ENCODE measurements around the gene HSPA14. TPM values are rescaled to one million over a fixed set of nuclear protein-coding genes. Genes with fewer than 3 reads are reported as not detected.

Gene HSPA14
- total RNA-seq, 1 experiment from 2014 or later = 41.0 TPM

- Histone ChIP-seq H4K5ac (ENCODE audit: insufficient read length, low read depth, low read length) (no peak overlapping the region), H3K14ac (ENCODE audit: insufficient read depth, low read length) (no peak overlapping the region), H3K56ac (ENCODE audit: insufficient read length, low read depth, low read length) (no peak overlapping the region), H3K27me3 (ENCODE audit: insufficient read depth, low read length) (no peaks in the 10 kb centered on the region), H3K4me1 (ENCODE audit: insufficient read depth, low read length) (no peaks in the 10 kb centered on the region), H2BK15ac (ENCODE audit: low read depth, low read length) (no peak overlapping the region), H4K91ac (ENCODE audit: insufficient read length, low read depth, low read length) (no peak overlapping the region), H3K23me2 (ENCODE audit: insufficient read length, low read depth, low read length, poor library complexity, severe bottlenecking) (no peaks in the 10 kb centered on the region), H3K79me1 (ENCODE audit: insufficient read depth, low read depth, low read length, poor library complexity, severe bottlenecking) (no peaks in the 10 kb centered on the region), H4K20me1 (ENCODE audit: control insufficient read depth, insufficient read depth, insufficient read length) (no peaks in the 10 kb centered on the region), H3K18ac (ENCODE audit: insufficient read length, low read depth, low read length) (no peak overlapping the region), H3K9me3 (ENCODE audit: control insufficient read depth, low read depth, low read length) (no peaks in the 10 kb centered on the region), H4K8ac (replicated peaks; ENCODE audit: insufficient read length, low read depth, low read length) (no peak overlapping the region), H2BK20ac (ENCODE audit: low read depth, low read length, poor library complexity, severe bottlenecking) (no peak overlapping the region), H3K27ac (ENCODE audit: insufficient read length, low read depth, low read length) (no peak overlapping the region), H3K23ac (ENCODE audit: insufficient read length, low read depth, low read length) (no peak overlapping the region), H3K4me2 (ENCODE audit: insufficient read depth, insufficient read length, low read length) (no peak overlapping the region), H2AFZ (ENCODE audit: low read length) (no peak overlapping the region), H3T11ph (ENCODE audit: low read length) (no peak overlapping the region), H2BK120ac (ENCODE audit: low read depth, low read length, poor library complexity, severe bottlenecking) (no peak overlapping the region), H3K79me2 (ENCODE audit: insufficient read depth, low read length) (no peaks in the 10 kb centered on the region), H2BK5ac (ENCODE audit: insufficient read length, low read length) (no peak overlapping the region), H3K9ac (ENCODE audit: extremely low read depth, insufficient read length, low read length) (no peak overlapping the region), H2AK5ac (ENCODE audit: insufficient read length, low read length) (no peak overlapping the region), H3K4ac (ENCODE audit: low read depth, low read length) (no peak overlapping the region), H2BK12ac (ENCODE audit: insufficient read length, low read depth, low read length) (no peak overlapping the region)
- Mint-ChIP-seq H3K27me3 (ENCODE audit: low read depth) (no peaks in the 10 kb centered on the region; the same call in 1 of the 2 replicates), H3K9me3 (no peaks in the 10 kb centered on the region; a peak in 1 of 5 replicates), H3K27ac (no peak overlapping the region), H3K36me3 (ENCODE audit: insufficient read depth in 1 of 3, low read depth in 3 of 3) (no peaks in the 10 kb centered on the region), H3K4me3 (no peak overlapping the region), H3K4me1 (peaks cover 9 to 15% of the 10 kb centered on the region in 2 experiments)
- no CpG with 5 or more reads among the region's 3 CpGs for WGBS (ENCODE audit: extremely low coverage, insufficient read length, low lambda C conversion rate)
- TF ChIP-seq CTCF (conservative IDR thresholded peaks at IDR 0.05) = no peak
- DNase-seq = peak; percentile 27
Measured at GRCh38 chr10:14812271-14812670, 25.8 kb upstream of the HSPA14 start.
